Measurements from ENCODE around the gene ACTL6B.

DNA sequence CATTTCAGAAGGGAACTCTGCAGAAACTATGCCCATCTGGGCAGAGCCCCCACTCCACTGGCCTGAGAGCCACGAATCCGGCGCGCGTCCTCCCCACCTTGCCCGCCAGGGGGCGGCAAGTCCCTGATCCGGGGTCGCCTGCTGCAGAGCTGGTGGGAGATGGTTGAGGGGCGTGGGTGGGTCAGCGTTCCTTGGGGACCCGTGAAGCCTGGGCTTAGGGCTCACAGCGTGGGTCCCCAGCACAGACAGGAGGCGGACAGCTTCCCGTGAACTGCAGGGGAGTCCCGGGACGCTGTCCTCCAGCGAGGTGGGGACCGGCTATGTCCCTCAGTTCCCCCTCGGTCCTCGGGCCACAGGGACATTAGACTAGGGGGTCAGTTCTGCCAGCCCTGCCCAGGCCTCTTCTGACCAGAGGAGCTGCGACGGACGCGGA is 49.1 kb upstream of the ACTL6B start:
- no peak for TF ChIP-seq ARNT (IDR thresholded peaks at IDR 0.05)
- TF ChIP-seq SUZ12 (IDR thresholded peaks at IDR 0.05), result no peak
- no peak for TF ChIP-seq HDGF (IDR thresholded peaks at IDR 0.05; ENCODE audit: borderline replicate concordance)
- no peak for TF ChIP-seq FOXK2 (IDR thresholded peaks at IDR 0.05)
- no peak for TF ChIP-seq SP1 (IDR thresholded peaks at IDR 0.05)
- no peak for TF ChIP-seq FOXM1 (IDR thresholded peaks at IDR 0.05; ENCODE audit: borderline replicate concordance)

Data from HEK293T (cell line).